Measurements from ENCODE around the gene ZBTB44.
"Not testable (repeated sequence)": the region's sequence is repeated elsewhere in the genome, so short reads cannot be mapped to it uniquely, and the experiment has no call there.

Gene ZBTB44

GRCh38 chr11:130310622-130311021 is 4.1 kb downstream of the ZBTB44 start:
- DNase-seq = no peak

GRCh38 chr11:130308886-130309285 is 5.8 kb downstream of the ZBTB44 start:
- DNase-seq = no peak

DNA sequence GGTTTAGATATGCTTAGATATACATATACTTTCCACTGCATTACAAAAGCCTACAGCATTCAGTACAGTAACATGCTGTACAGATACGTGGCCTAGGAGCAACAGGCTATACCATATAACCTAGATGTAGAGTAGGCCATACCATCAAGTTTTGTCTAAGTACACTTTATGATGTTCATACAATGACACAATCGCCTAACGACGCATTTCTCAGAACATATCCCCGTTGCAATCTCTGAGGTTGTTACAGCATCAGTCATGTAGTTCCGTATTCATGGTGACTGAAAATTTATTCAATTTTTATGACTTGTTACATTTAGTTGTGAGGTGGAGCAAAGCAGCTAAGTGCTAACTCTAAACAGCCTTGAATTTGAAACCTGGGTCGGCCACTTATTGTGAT is 6.7 kb downstream of the ZBTB44 start:
- DNase-seq = peak; percentile 9

DNA sequence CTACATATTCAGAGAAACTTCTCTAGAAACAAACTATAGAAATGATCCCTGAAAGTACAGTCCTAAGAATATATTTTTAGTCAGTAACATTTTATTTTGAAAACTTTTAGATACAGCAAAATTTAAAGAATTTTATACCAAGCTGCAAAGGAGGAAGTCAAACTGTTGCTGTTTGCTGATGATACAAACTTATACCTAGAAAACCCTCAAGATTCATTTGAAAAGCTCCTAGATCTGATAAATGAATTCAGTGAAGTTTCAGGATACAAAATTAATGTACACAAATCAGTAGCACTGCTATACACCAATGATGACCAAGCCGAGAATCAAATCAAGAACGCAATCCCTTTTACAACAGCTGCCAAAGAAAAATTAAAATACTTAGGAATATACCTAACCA is 10.1 kb downstream of the ZBTB44 start:
- DNase-seq = no peak

DNA sequence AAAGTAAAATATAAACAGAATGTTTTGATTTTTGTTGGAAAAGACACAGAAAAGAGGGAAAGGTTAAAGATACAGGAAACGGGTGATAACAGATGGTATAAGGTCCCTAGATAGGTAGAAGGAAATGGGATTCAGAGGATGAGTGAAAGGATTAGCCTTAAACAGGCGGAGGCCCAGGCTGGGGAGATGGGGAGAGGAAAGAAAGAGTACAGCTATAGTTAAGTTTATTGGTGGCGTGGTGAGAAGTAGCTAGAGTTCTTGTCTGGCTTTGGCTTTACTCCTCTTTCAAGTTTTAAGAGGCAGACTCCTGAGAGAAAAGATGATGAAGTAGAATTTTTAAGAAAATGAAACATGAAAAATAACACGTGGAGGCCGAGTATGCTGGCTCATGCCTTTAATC is 13.7 kb downstream of the ZBTB44 start:
- DNase-seq = no peak

DNA sequence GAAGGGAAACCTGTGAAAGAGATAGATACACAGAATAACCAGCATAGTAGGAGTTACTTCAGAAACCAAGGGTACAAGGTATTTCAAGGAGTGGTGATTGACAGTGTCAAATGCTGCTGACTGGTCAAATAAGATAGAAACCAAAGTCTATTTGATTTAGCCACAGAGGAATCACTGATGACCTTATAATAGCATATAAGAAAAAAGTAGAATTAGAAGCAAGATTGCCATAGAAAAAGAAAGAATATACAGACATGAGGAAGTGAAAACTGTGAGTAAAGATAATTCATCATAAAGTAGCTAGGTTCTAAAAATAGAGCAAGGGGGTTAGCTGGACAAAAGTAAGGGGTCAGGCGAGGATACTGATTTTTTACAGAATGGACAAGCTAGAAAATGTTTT is 14.2 kb downstream of the ZBTB44 start:
- peak; percentile 49 for DNase-seq

DNA sequence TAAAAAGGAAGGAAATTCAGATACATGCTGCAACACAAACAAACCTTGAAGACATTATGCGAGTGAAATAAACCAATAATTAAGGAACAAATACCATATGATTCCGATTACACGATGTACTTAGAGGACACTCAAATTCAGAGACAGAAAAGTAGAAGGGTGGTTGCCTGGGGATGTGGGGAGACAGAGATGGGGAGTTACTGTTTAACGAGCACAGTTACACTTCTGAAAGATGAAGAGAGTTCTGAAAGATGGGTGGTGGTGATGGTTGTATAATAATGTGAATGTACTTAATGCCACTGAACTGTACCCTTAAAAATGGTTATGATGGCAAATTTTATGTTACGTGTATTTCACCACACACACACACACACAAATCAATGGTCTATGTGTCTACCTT is 14.7 kb downstream of the ZBTB44 start:
- no peak for DNase-seq

- no peak for DNase-seq
Observed at GRCh38 chr11:130295657-130296056, 19.1 kb downstream of the ZBTB44 start.

- no peak for DNase-seq
Observed at GRCh38 chr11:130282111-130282510, 32.6 kb downstream of the ZBTB44 start.

DNA sequence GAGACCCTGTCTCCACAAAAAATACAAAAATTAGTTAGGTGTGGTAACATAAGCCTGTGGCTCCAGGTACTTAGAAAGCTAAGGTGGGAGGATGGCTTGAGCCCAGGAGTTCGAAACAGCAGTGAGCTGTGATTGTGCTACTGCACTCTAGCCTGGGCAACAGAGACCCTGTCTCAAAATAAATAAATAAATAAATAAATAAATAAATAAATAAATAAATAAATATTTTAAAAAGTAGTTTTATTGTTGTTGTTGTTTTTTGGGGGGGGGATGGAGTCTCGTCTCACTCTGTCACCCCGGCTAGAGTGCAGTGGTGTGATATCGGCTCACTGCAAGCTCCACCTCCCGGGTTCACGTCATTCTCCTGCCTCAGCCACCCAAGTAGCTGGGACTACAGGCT is 33.4 kb downstream of the ZBTB44 start:
- not testable (repeated sequence) for DNase-seq

GRCh38 chr11:130279989-130280388 is 34.7 kb downstream of the ZBTB44 start:
- no peak for DNase-seq

DNA sequence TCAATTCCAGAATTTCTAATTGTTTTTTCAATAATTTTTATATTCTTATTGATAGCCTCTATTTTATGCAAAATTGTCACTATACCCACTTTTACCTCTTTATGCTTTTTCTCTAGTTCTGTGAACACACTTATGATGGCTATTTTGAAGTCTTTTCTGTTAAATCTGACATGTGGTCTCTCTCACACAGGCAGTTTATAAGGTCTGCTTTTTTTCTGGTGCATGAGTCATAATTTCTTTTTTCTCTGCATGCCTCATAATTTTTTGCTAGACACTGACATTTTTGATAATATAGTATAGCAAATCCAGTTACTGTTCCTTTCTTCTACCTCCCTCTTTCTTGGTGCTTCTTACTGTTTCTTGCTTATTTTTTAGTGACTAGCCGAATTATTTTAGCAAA is 36.0 kb downstream of the ZBTB44 start:
- no peak for DNase-seq

DNA sequence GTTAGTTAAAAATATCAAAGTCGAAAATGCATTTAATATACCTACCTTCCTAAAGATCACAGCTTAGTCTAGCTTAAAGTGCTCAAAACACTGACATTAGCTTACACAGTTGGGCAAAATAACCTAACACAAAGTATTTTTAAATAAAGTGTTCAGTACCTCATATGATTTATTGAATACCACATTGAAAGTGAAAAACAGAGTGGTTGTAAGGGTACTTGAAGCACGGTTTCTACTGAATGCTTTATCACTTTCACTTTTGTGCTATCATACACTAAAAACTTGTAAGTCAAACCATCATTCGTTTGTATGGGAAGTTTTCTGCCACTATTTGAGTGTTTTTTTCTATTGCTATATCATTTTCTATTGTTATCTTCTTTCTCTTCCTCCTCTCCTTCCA is 36.6 kb downstream of the ZBTB44 start:
- DNase-seq = no peak

- DNase-seq = no peak
Observed at GRCh38 chr11:130272336-130272735, 42.4 kb downstream of the ZBTB44 start.

DNA sequence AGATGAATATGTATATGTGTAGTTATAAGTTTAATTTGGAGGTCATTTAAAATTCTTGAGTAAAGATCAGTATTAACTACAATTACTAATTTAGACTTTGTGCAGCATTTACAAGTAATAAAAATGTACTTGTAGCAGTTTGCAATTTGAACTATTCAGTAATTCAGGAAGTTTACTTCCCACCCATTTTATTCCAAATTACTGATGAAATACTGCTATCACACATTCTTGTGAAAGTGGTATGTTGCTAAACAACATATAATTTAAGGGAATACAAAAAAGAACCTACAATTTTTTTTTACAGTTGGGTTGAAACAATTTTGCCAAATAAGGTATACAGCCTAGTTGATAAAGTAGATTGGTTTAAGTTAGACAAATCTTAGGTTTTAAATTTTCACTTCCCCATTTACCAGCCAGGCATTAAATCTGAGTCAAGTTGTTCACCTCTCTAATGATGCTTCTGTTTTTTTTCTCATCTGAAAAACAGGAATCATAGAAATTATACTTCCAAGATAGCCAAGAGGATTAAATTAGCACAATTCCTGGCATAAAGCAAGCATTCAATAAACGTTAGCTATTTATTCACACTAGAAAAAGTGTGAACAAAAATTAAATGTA is 45.3 kb downstream of the ZBTB44 start:
- peak; percentile 20 for DNase-seq

DNA sequence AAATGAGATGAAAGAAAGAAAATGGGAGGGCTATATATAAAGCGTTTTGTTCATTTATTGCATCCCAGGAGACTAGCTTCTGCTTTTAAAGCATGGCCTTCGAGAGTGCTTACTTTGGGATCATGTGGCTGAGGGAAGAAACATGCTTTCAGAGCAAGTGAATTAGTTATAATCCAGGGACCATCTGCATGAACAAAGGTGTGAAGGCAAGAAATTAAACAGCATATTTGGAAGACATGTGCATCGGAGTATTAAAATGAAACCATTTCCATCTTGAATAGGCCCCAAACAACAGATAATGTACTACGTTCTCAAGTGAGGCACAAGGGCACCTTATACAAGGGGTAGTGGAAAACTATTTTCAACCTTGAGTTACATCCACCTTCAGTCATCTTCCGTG is 51.4 kb downstream of the ZBTB44 start:
- no peak for DNase-seq

- DNase-seq = no peak
Observed at GRCh38 chr11:130262424-130262823, 52.3 kb downstream of the ZBTB44 start.

DNA sequence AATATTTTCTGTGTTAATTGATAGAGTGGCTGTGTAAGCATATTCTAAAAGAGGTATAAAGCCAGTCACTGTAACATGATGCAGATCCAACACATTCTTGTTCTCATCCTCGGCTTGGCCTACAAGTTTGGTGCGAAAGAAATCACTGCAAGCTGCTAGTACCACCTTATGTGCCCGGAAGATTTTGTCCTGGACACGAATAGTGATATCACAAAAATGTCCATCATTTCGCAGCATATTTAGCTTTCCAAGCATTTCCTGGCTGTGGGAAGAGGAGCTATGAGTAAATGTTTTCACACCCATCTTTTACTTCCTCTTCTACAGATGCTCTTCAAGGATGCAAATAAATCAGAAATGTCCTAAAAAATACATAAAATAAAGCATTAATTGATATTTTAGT is 53.1 kb downstream of the ZBTB44 start:
- peak; percentile 21 for DNase-seq

GRCh38 chr11:130260742-130261141 is 54.0 kb downstream of the ZBTB44 start:
- DNase-seq = no peak

DNA sequence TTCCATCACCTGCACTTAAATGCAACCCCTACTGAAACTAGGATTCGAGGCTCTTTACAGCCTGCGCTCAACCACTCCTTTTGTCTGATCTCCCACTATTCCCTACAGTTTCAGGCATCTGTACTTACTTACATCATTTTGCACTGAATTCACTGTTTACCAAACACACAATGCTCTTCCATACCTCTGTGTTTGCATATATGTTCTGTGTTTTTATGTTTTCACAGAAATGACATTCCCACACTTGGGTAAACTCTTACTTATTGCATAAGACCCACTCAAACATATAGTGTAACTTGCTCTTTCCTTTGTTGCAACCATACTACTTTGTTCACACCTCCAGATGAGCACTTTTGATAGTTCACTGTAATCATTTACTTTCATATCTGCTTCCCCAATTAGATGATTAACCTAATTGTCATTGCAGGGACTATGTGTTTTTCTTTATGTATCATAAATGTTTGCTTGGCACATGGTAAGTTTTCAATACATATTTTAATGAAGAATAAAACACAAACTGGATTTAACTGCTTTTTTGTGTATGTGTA is 54.6 kb downstream of the ZBTB44 start:
- no peak for DNase-seq

DNA sequence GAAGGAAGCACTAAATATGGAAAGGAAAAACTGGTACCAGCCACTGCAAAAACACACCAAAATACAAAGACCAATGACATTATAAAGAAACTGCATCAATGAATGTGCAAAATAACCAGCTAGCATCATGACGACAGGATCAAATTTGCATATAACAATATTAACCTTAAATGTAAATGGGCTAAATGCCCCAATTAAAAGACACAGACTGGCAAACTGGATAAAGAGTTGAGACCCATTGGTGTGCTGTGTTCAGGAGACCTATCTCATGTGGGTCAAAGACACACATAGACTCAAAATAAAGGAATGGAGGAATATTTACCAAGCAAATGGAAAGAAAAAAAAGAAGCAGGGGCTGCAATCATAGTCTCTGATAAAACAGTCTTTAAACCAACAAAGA is 63.0 kb downstream of the ZBTB44 start:
- not testable (repeated sequence) for DNase-seq

DNA sequence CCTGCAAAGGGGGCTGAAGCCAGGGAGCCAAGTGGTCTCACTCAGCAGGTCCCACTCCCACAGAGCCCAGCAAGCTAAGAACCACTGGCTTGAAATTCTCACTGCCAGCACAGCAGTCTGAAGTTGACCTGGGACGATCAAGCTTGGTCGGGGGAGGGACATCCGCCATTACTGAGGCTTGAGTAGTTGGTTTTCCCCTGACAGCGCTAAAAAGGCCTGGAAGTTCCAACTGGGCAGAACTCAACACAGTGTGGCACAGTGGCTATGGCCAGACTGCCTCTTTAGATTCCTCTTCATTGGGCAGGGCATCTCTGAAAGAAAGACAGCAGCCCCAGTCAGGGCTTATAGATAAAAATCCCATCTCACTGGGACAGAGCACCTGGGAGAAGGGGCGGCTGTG is 64.8 kb downstream of the ZBTB44 start:
- DNase-seq = not testable (repeated sequence)

DNA sequence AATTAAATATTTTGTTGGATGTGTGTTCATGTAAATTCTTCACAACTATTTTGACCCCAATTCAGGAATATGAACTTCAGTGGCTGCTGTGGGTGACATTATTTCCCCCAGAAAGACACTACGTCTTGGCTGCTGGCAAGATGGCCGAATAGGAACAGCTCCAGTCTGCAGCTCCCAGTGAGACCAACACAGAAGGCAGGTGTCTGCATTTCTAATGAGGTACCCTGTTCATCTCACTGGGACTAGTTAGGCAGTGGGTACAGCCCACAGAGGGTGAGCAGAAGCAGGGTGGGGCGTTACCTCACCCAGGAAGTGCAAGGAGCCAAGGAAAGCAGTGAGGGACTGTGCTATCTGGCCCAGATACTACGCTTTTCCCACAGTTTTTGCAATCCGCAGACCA is 65.3 kb downstream of the ZBTB44 start:
- DNase-seq = no peak

DNA sequence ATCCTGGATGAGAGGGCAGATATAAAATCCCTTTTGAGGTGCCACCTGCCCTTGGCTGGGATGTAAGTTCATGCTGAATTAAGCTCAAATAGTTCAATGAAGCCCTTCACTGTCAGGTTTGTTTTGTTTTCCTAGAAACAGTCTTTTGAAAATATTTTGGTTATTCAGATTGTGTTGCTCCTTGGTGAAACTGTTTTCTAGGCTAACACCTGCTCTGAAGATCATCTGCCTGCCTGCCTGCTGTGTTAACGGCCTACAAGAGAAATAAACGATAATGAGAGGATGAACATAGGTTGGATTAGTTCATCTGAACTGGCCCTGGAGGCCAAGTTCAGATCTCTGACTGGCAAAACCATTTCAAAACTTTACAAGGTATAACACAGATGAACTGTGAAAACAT is 67.4 kb downstream of the ZBTB44 start:
- no peak for DNase-seq

- no peak for DNase-seq
Observed at GRCh38 chr11:130246738-130247137, 68.0 kb downstream of the ZBTB44 start.

Data from suppressor macrophage treated with lipopolysaccharide for 4 hours (primary cell).